ENCODE results near the gene NIPA2. TPM values are rescaled to one million over a fixed set of nuclear protein-coding genes. Genes with fewer than 3 reads are reported as not detected.

Gene NIPA2
- total RNA-seq, 2 experiments from 2014 or later, result 53.9 to 72.2 TPM

DNA sequence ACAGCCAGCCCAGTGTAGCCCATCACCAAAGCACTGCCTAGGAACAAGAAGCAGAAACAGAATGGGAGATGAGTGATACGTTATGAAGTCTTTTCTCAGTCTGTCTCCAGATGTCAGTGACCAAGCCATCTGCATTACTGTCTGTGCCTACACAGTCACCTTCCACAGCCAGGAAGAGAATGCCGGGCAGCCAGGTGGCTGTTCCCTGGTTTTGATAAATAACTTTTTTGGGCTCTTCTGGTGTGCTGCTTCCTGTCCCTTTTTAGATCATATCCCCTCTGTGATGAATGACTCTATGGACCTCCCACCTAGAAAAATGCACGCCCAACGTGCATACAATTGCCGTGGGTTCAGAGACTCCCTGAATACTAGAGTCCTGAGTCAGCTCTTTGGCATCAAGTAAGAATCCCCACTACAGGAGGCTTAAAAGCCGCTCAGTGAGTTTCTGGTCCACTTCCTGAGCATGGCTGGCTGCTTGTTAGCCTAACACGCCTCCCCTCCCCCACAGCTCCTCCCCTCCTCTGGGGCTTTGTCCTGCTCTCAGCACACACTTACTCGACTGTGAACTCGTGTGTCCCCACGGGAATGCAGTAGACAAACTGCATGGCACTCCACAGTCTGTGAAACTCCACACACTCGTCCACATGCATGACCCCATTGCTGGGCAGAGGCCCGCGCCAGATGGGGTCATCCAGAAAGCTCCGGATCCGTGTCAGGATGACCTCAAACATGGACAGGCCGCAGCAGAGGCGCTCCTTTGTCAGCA, 34.7 kb downstream of the NIPA2 start:
- ATAC-seq (no peak), DNase-seq (no peak)
- Mint-ChIP-seq H3K27me3 (no peaks in the 10 kb centered on the region), H3K9me3 (ENCODE audit: low read depth) (no peaks in the 10 kb centered on the region), H3K4me1 (no peaks in the 10 kb centered on the region), H3K27ac (no peak overlapping the region), H3K36me3 (peaks cover 23% of the 10 kb centered on the region), H3K4me3 (no peak overlapping the region)
- CTCF ChIA-PET, result interaction anchor here (0.6 kb wide), 1 partner anchor 57 kb away, joined by 3 read pairs; no protein-coding TSS in a partner anchor

DNA sequence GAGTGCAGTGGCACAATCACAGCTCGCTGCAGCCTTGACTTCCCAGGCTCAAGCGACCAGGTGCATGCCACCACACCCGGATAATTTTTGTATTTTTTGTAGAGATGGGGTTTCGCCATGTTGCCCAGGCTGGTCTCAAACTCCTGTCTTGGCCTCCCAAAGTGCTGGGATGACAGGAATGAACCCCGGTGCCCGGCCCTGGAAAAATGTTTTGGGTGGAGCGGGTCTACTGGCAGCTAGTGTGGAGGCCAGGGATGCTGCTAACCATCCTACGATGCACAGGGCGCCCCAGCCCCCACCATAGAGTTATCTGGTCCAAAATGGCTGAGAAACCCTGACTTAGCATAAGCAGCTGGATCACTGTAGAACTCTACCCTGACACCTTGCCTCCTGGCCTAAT, 35.4 kb downstream of the NIPA2 start:
- Mint-ChIP-seq H3K4me3 (no peak overlapping the region), H3K36me3 (peaks cover 20% of the 10 kb centered on the region)
- CTCF ChIA-PET, result no interaction called here

DNA sequence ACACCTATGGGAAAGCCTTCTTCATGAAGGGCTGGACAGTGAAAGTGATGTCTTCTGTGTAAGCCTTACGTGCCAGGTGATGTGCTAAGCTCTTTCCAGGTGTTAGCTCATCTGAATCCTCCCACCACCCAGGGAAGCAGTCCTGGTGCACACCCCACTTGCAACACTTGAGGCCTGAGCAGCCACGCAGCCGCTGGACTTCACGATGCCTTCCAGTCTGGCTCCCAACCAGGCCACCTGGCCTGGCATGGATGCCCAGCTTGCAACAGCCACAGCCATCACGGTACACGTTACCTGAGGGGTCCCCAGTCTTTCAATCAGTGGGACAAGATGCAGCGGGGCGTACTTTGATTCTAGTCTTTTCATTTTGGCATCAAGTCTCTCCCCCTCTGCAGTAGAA, 35.8 kb downstream of the NIPA2 start:
- H3K9me3 Mint-ChIP-seq (ENCODE audit: low read depth), result no peaks in the 10 kb centered on the region

More for the DNA sequence above, 35.4 kb downstream of the NIPA2 start:
- DNase-seq, result no peak
- Mint-ChIP-seq H3K4me1 (no peaks in the 10 kb centered on the region), H3K9me3 (ENCODE audit: low read depth) (no peaks in the 10 kb centered on the region), H3K27ac (no peak overlapping the region), H3K27me3 (no peaks in the 10 kb centered on the region)
- no peak for ATAC-seq

DNA sequence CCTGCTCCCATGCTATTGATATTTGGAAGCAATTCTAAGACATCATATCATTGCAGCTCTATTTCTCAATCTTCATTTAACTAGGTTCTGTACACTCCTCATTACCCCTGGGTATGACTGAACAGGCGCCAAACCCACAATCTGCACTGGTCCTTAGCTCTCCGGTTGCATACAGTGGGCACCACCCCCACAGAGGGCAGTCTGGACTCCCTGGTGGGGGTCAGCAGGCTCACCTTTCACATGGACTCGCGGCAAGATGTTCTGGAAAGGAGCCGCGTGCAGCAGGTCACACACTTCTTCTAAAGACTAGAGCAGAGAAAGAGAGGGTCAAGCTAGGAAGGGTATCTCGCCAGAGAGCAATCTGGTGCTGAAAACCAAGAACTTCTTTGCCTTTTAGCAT, 36.5 kb downstream of the NIPA2 start:
- no peak overlapping the region for H3K4me3 Mint-ChIP-seq
- H3K36me3 Mint-ChIP-seq, result peaks cover 13% of the 10 kb centered on the region
- H3K27me3 Mint-ChIP-seq, result no peaks in the 10 kb centered on the region
- ATAC-seq, result no peak
- no peaks in the 10 kb centered on the region for H3K9me3 Mint-ChIP-seq (ENCODE audit: low read depth)
- DNase-seq, result no peak
- no peaks in the 10 kb centered on the region for H3K4me1 Mint-ChIP-seq
- no peak overlapping the region for H3K27ac Mint-ChIP-seq
- CTCF ChIA-PET, result no interaction called here

More for the DNA sequence above, 35.8 kb downstream of the NIPA2 start:
- H3K4me1 Mint-ChIP-seq, result no peaks in the 10 kb centered on the region
- ATAC-seq, result no peak
- H3K4me3 Mint-ChIP-seq, result no peak overlapping the region
- H3K36me3 Mint-ChIP-seq, result peaks cover 17% of the 10 kb centered on the region
- no peaks in the 10 kb centered on the region for H3K27me3 Mint-ChIP-seq
- no peak overlapping the region for H3K27ac Mint-ChIP-seq
- CTCF ChIA-PET, result no interaction called here
- no peak for DNase-seq

DNA sequence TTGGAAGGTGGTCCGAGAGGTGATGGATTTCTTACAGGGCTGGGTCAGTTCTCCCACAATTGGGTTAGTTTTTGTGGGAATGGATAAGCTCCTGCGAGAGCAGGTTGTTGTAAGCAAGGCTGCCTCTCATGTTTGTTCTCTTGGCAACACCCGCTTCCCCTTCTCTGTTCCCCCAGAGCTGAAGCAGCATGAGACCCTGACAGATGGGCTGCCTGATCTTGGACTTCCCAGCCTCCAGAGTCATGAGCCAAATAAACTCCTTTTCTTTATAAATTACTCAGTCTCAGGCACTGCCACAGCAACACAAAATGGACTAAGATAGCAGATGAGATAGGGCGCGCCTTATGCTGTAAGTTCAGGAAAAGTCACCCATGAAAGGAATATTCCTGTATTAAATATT, 38.7 kb downstream of the NIPA2 start:
- DNase-seq (no peak), ATAC-seq (no peak)
- Mint-ChIP-seq H3K4me3 (no peak overlapping the region), H3K36me3 (peaks cover 6% of the 10 kb centered on the region), H3K27ac (no peak overlapping the region), H3K27me3 (no peaks in the 10 kb centered on the region), H3K9me3 (ENCODE audit: low read depth) (no peaks in the 10 kb centered on the region), H3K4me1 (no peaks in the 10 kb centered on the region)
- CTCF ChIA-PET, result no interaction called here

DNA sequence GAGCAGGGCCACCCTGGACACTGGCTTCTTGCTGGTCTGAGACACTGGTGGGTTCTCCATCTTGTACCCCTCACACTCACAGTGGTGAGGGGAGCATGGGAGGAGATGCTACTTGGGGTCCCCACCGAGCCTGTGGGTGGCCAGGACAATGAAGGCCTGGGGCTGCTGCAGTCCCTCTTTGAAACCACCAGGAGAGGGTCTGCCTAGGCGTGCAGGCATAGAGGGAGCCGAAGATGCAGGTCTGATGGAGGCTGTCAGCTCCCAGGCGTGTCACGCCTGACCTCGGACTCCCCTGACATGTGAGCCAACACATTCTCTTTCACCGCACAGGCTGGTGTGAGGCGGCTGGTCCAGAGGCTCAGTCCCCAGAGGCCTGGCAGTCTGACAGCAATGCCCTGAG, 39.1 kb downstream of the NIPA2 start:
- no peaks in the 10 kb centered on the region for H3K4me1 Mint-ChIP-seq
- H3K4me3 Mint-ChIP-seq, result no peak overlapping the region
- no peak for ATAC-seq
- DNase-seq, result no peak
- no peak overlapping the region for H3K27ac Mint-ChIP-seq
- peaks cover 4% of the 10 kb centered on the region for H3K36me3 Mint-ChIP-seq
- no peaks in the 10 kb centered on the region for H3K27me3 Mint-ChIP-seq
- CTCF ChIA-PET, result no interaction called here
- no peaks in the 10 kb centered on the region for H3K9me3 Mint-ChIP-seq (ENCODE audit: low read depth)

DNA sequence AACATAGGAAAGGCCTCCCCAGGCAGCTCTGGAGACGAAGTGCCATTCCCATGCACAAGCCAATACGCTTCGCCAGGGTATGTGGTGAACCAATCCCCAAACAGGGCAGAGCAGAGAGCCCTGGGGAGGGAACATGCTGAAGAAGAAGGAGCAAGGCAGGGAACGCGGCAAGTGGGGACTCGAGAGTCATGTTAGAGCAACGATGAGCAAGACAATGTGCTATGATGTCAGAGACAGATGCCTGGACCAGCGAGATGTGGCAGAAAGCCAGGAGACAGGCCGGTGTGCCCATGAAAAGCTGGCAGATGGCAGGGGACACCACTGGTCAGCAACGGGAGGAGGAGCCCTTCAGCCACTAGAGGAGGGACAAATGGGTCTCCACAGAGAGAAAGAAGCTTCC, 39.6 kb downstream of the NIPA2 start:
- Mint-ChIP-seq H3K27ac (no peak overlapping the region), H3K9me3 (ENCODE audit: low read depth) (no peaks in the 10 kb centered on the region), H3K4me1 (no peaks in the 10 kb centered on the region), H3K36me3 (peaks cover 4% of the 10 kb centered on the region), H3K27me3 (no peaks in the 10 kb centered on the region), H3K4me3 (no peak overlapping the region)
- DNase-seq (no peak), ATAC-seq (no peak)
- CTCF ChIA-PET, result no interaction called here

DNA sequence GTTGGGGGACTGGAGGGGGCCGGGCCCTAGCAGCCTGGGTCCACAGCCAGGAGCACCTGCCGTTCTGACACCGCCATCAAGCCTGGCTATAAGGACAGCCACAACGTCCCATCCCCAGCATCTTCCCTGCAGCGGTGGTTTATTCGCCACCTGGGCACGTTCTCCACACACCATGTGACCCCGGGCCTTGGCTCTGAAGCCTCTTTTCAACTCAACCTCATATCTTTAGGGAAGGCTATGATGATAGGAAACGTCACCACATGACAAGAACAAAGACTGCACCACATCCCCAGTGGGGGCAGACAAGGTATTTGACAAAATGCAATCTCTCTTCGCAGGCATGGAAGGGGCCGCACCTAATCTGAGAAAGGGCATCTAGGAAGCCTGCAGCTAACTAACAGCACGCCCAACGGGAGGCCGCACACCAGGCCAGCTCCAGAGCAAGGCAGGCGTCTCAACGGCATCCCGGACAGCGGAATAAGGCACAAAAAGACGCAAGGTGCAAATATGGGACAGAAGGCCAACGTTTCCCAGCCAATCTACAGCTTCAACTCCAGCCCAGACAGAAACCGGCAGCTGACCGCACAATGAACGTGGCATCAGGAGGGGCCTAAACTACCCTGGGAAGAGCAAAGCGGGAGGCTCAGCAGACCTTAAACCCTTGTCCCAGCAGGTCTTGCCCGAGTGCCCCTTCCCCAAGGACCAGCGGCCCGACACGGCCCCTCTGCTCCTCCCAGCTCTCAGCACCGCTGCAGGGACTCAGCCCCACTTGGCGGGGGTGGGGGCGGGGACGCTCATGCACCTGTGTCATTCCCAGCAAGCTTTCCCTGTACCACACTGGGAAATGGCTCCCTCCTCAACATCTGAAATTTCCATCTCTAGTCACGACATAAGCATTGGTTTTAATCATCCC, 41.9 kb downstream of the NIPA2 start:
- no peaks in the 10 kb centered on the region for H3K9me3 Mint-ChIP-seq (ENCODE audit: low read depth)
- peaks cover 4% of the 10 kb centered on the region for H3K36me3 Mint-ChIP-seq
- no peak overlapping the region for H3K27ac Mint-ChIP-seq
- ATAC-seq (no peak), DNase-seq (no peak)
- H3K4me1 Mint-ChIP-seq, result peaks cover 3% of the 10 kb centered on the region
- no peak overlapping the region for H3K4me3 Mint-ChIP-seq
- H3K27me3 Mint-ChIP-seq, result no peaks in the 10 kb centered on the region
- CTCF ChIA-PET, result interaction anchor here (1.1 kb wide), 1 partner anchor 12 kb away, joined by 3 read pairs; no protein-coding TSS in a partner anchor

DNA sequence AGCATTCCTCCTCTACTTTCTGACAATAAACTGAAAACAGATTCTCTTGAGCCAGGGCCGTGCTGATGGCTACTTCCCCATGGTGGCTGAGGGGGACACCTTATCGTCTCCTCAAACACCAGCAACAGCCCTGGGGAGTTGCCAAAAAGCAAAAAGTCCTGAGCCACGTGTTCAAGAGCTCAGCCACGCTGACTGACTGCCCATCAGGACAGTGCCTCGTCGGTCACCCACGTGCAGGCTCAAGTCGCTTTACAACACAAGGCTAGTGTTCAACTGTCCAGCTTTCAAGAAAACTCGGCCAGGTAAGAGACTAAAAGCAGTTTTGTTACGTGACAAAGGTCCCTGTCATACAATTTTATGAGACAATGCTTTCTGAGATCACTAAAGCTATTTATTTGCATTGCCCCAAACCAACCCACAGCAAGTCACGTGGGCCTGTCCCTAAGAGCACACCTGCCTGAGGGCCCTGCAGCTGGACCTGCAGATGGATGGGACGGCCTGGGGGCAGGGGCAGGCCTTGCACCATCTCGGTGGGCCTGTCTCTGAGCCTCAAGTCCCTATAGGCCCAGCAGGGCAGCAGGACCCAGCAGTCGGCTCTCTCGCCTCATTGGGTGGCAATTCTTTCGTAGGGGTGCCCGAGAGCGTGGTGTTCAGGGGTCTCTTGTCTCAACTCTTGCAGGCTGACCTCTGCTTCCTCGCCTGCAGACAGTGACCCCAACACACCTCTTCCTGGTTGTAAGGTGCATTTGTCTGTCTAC, 42.7 kb downstream of the NIPA2 start:
- Mint-ChIP-seq H3K4me1 (peaks cover 3% of the 10 kb centered on the region), H3K4me3 (no peak overlapping the region), H3K9me3 (ENCODE audit: low read depth) (no peaks in the 10 kb centered on the region), H3K36me3 (peaks cover 1% of the 10 kb centered on the region), H3K27me3 (no peaks in the 10 kb centered on the region), H3K27ac (no peak overlapping the region)
- no peak for DNase-seq
- CTCF ChIA-PET, result interaction anchor here (1.1 kb wide), 1 partner anchor 13 kb away, joined by 3 read pairs; no protein-coding TSS in a partner anchor
- ATAC-seq, result no peak

DNA sequence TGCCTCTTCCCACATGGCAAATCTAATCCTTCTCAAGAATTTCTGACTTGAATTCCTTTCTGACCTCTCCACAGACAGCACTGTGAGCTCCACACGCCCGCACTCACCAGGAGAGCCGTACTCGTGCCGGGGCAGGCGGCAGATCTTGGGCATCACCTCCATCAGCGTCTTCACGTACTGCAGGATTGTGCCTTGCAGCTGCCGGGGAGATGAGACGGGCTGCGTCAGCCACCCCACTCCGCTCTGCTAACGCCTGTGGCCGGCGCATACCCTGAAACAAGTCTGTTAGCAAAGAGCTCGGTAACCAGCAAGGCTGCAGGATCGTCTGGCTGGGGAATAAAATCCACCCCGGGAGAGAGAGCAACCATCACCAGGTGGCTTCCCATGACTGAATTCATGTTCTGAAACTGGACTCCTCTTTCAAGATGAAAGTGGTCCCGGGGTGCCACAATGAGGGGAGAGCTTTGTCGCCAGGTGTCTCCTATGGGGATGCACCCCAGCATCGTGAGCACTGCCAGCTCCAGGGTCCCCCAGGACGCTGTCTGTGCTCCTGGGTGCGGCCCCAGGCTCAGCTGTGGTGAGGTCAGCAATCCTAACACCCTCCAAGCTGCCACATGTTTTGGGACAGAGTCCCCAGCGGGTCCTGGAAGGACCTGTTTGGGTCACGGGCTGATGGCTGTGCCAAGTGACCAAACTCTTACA, 43.4 kb downstream of the NIPA2 start:
- DNase-seq (no peak), ATAC-seq (no peak)
- CTCF ChIA-PET, result no interaction called here
- Mint-ChIP-seq H3K4me3 (no peak overlapping the region), H3K36me3 (no peaks in the 10 kb centered on the region), H3K4me1 (peaks cover 3% of the 10 kb centered on the region), H3K9me3 (ENCODE audit: low read depth) (no peaks in the 10 kb centered on the region), H3K27ac (no peak overlapping the region), H3K27me3 (no peaks in the 10 kb centered on the region)

DNA sequence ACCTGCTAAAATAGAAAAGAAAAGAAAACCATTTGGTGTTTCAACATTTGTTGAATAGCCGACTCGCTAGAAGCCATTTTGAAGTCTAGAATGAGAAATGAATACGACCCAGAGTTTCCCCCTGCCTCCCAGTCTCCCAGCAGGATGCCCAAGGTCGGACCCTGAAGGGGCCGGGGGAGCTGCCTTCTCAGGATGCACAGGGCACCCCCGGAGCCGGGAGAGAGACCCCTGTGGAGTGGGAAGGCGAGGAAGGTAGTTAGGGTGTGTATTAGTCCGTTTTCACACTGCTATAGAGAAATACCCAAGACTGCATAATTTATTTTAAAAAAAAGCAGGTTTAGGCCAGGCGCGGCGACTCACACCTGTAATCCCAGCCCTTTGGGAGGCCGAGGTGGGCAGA, 44.7 kb downstream of the NIPA2 start:
- Mint-ChIP-seq H3K9me3 (ENCODE audit: low read depth) (no peaks in the 10 kb centered on the region), H3K4me1 (peaks cover 3% of the 10 kb centered on the region), H3K27me3 (no peaks in the 10 kb centered on the region), H3K36me3 (no peaks in the 10 kb centered on the region), H3K4me3 (no peak overlapping the region), H3K27ac (no peak overlapping the region)
- CTCF ChIA-PET, result no interaction called here
- DNase-seq, result no peak
- ATAC-seq, result no peak

DNA sequence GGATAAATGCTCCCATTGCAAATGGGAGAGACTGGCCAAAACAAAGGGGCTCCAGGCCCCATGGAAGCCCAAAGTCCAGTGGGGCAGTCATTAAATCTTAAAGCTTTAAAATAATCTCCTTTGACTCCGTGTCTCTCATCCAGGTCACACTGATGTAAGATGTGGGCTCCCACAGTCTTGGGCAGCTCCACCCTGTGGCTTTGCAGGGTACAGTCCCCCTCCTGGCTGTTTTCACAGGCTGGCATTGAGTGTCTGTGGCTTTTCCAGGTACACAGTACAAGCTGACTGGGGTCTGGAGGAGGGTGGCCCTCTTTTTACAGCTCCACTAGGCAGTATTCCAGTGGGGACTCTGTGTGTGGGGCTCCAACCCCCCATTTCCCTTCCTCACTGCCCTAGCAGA, 45.9 kb downstream of the NIPA2 start:
- ATAC-seq, result peak; percentile 20
- Mint-ChIP-seq H3K27me3 (no peaks in the 10 kb centered on the region), H3K4me1 (peaks cover 3% of the 10 kb centered on the region), H3K27ac (no peak overlapping the region), H3K4me3 (no peak overlapping the region), H3K9me3 (ENCODE audit: low read depth) (no peaks in the 10 kb centered on the region), H3K36me3 (no peaks in the 10 kb centered on the region)
- CTCF ChIA-PET, result no interaction called here
- no peak for DNase-seq

DNA sequence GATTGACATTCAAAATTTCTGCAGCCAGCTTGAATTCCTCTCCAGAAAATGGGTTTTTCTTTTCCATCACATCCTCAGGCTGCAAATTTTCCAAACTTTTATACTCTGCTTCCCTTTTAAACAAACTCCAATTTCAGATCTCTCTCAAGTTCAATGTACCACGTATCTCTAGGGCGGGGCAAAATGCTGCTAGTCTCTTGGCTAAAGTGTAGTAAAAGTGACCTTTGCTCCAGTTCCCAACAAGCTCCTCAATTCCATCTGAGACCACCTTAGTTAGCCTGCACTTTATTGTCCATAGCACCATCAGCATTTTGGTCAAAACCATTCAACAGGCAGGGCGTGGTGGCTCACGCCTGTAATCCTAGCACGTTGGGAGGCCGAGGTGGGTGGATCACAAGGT, 46.7 kb downstream of the NIPA2 start:
- H3K36me3 Mint-ChIP-seq, result no peaks in the 10 kb centered on the region
- no peak overlapping the region for H3K4me3 Mint-ChIP-seq
- H3K4me1 Mint-ChIP-seq, result peaks cover 3% of the 10 kb centered on the region
- no peaks in the 10 kb centered on the region for H3K27me3 Mint-ChIP-seq
- no peak for DNase-seq
- no peaks in the 10 kb centered on the region for H3K9me3 Mint-ChIP-seq (ENCODE audit: low read depth)
- no peak overlapping the region for H3K27ac Mint-ChIP-seq
- ATAC-seq, result no peak
- CTCF ChIA-PET, result no interaction called here

All from activated CD8-positive, alpha-beta memory T cell treated with anti-CD3 and anti-CD28 coated beads, Interleukin-2, amount 10 ng/mL, durations not matched to agents 7 days and 5 days (primary cell).